Measurements from ENCODE around the gene SLC1A7. TPM values are rescaled to one million over a fixed set of nuclear protein-coding genes. Genes with fewer than 3 reads are reported as not detected.
A peak's percentile ranks its signal among the peaks of the same experiment; 100 is the strongest.

The SLC1A7 gene
- total and polyA plus RNA-seq, 2 of the 13 experiments (the other 11 are each of a cell fraction or from before 2014, with no cell fraction given) = 0.04 to 2.0 TPM

GRCh38 chr1:53121319-53122172 lies 20.9 kb downstream of the SLC1A7 start (continued):
- TF ChIP-seq ZFP91 (CRISPR knock-in tag; IDR thresholded peaks at IDR 0.05; ENCODE audit: borderline replicate concordance) (peak; percentile 83), ZNF331 (CRISPR knock-in tag; IDR thresholded peaks at IDR 0.05) (peak; percentile 77), CHD4 (IDR thresholded peaks at IDR 0.05; ENCODE audit: borderline replicate concordance, low read length) (no peak), ZNF766 (CRISPR knock-in tag; IDR thresholded peaks at IDR 0.05; ENCODE audit: borderline replicate concordance) (no peak), EP300 (IDR thresholded peaks at IDR 0.05; ENCODE audit: low read depth in 2 of 2, low read length in 2 of 2) (peak; percentile 27 to 88; a peak in 2 of 4 replicates), EP300 (CRISPR knock-in tag; IDR thresholded peaks at IDR 0.05; ENCODE audit: borderline replicate concordance) (peak; percentile 69; the same call in 1 of the 2 replicates), HIC2 (CRISPR knock-in tag; IDR thresholded peaks at IDR 0.05; ENCODE audit: low read depth) (peak; percentile 92), BRF2 (CRISPR knock-in tag; IDR thresholded peaks at IDR 0.05) (no peak), ZNF607 (CRISPR knock-in tag; IDR thresholded peaks at IDR 0.05; ENCODE audit: borderline replicate concordance) (peak; percentile 63; the same call in 1 of the 2 replicates), TERF1 (CRISPR knock-in tag; IDR thresholded peaks at IDR 0.05) (no peak), SMAD9 (CRISPR knock-in tag; IDR thresholded peaks at IDR 0.05) (0 out of 2 replicates have a peak, but pooled peaks have one; percentile 40), ZBTB14 (CRISPR knock-in tag; IDR thresholded peaks at IDR 0.05) (no peak), ZNF543 (CRISPR knock-in tag; IDR thresholded peaks at IDR 0.05) (no peak), ZBTB10 (CRISPR knock-in tag; IDR thresholded peaks at IDR 0.05; ENCODE audit: borderline replicate concordance) (no peak)

Data from HepG2 (cell line).